ENCODE results near the gene INKA1. TPM values are rescaled to one million over a fixed set of nuclear protein-coding genes. Genes with fewer than 3 reads are reported as not detected.
A peak's percentile ranks its signal among the peaks of the same experiment; 100 is the strongest.

INKA1 gene
- 1 to 10 TPM; 3.2 to 4.3 (median 3.6) TPM for total RNA-seq (2021; fragmentation: NEBNext Ultra II Directional; extraction: Animal tissue kit (Norgen Biotek cat#: 25700))
- long read RNA-seq, partial matches to known transcripts = 0 of 3 reads
- long read RNA-seq, other reads (novel, unspliced or antisense) = 0 of 3 reads

- DNase-seq = peak; percentile 73
- H3K4me3 Mint-ChIP-seq = peak within 1 kb of the TSS; percentile 93
- peak within 1 kb of the TSS; percentile 85 for H3K27ac Mint-ChIP-seq
- no peaks in the 10 kb centered on the region for H3K9me3 Mint-ChIP-seq
- no peaks in the 10 kb centered on the region; the same call in none of the 2 replicates for H3K27me3 Mint-ChIP-seq (ENCODE audit: insufficient read depth)
- peak; percentile 91 for TF ChIP-seq CTCF (IDR thresholded peaks at IDR 0.05)
- H3K4me1 Mint-ChIP-seq (ENCODE audit: low read depth) = peaks cover 40% of the 10 kb centered on the region
- no peaks in the 10 kb centered on the region for H3K36me3 Mint-ChIP-seq (ENCODE audit: low read depth)
These were observed at the start of gene INKA1 for GRCh38 chr3:49802719-49803464. INKA1 (plus strand) TSS chr3:49803261; CDS start chr3:49803393, 132 bp downstream.

- TF ChIP-seq CTCF (IDR thresholded peaks at IDR 0.05) = no peak
- no peaks in the 10 kb centered on the region for H3K9me3 Mint-ChIP-seq
- no peak overlapping the region for H3K4me3 Mint-ChIP-seq
- H3K27ac Mint-ChIP-seq = no peak overlapping the region
- H3K36me3 Mint-ChIP-seq (ENCODE audit: low read depth) = no peaks in the 10 kb centered on the region
- DNase-seq = no peak
- H3K27me3 Mint-ChIP-seq (ENCODE audit: insufficient read depth) = no peaks in the 10 kb centered on the region; the same call in 1 of the 2 replicates
- peaks cover 21% of the 10 kb centered on the region for H3K4me1 Mint-ChIP-seq (ENCODE audit: low read depth)
These were observed 48.5 kb upstream of the INKA1 start for GRCh38 chr3:49754536-49754935.

GRCh38 chr3:49756036-49756435, 47.0 kb upstream of the INKA1 start:
- Mint-ChIP-seq H3K4me3 (no peak overlapping the region), H3K4me1 (ENCODE audit: low read depth) (peaks cover 7% of the 10 kb centered on the region; the same call in 1 of the 2 replicates), H3K27me3 (ENCODE audit: insufficient read depth) (no peaks in the 10 kb centered on the region), H3K27ac (no peak overlapping the region), H3K9me3 (no peaks in the 10 kb centered on the region), H3K36me3 (ENCODE audit: low read depth) (no peaks in the 10 kb centered on the region)
- DNase-seq = no peak
- no peak for TF ChIP-seq CTCF (IDR thresholded peaks at IDR 0.05)

GRCh38 chr3:49757197-49757596, 45.9 kb upstream of the INKA1 start:
- Mint-ChIP-seq H3K27ac (no peak overlapping the region), H3K36me3 (ENCODE audit: low read depth) (no peaks in the 10 kb centered on the region), H3K27me3 (ENCODE audit: insufficient read depth) (no peaks in the 10 kb centered on the region), H3K4me1 (ENCODE audit: low read depth) (peaks cover 7% of the 10 kb centered on the region; the same call in 1 of the 2 replicates), H3K4me3 (no peak overlapping the region), H3K9me3 (no peaks in the 10 kb centered on the region)
- no peak for TF ChIP-seq CTCF (IDR thresholded peaks at IDR 0.05)
- no peak for DNase-seq

- Mint-ChIP-seq H3K36me3 (ENCODE audit: low read depth) (peaks cover 4% of the 10 kb centered on the region; the same call in 1 of the 2 replicates), H3K27me3 (ENCODE audit: insufficient read depth) (no peaks in the 10 kb centered on the region), H3K4me1 (ENCODE audit: low read depth) (peaks cover 7% of the 10 kb centered on the region; the same call in 1 of the 2 replicates), H3K27ac (no peak overlapping the region), H3K9me3 (no peaks in the 10 kb centered on the region), H3K4me3 (no peak overlapping the region)
- DNase-seq = no peak
- TF ChIP-seq CTCF (IDR thresholded peaks at IDR 0.05) = no peak
These were observed 43.8 kb upstream of the INKA1 start for GRCh38 chr3:49759226-49759625.
